GM12878 (cell line): ENCODE data around the gene TESMIN. TPM values are rescaled to one million over a fixed set of nuclear protein-coding genes. Genes with fewer than 3 reads are reported as not detected.

ENCODE experiments used
- ATAC-seq: fragments of 200-7000 bp; cut with Tn5 transposase; 3 replicates; pipeline ENCODE4 v1.9.1; 2020; ENCODE audit warnings: mild to moderate bottlenecking, moderate library complexity
- BruUV-seq: library from RNA; stranded (reverse); fragments of 400-500 nt; replicated peaks from 2 replicates; lab custom pipeline; 2021; lab: Mats Ljungman, UMichigan
- CTCF ChIA-PET: fragments of 300-600 bp; sonication (Branson Sonifier 250); formaldehyde crosslinking; extraction: SDS; loops from one replicate; lab custom pipeline; 2021; ENCODE audit warnings: inconsistent platforms; lab: Yijun Ruan, JAX
- POLR2A ChIA-PET: fragments of 350-600 bp; formaldehyde crosslinking; extraction: SDS; loops from one replicate; lab custom pipeline; 2021; ENCODE audit warnings: inconsistent platforms; lab: Charles Lee
- RAD21 ChIA-PET: fragments of 300-600 bp; sonication (Branson Sonifier 250); formaldehyde crosslinking; loops from one replicate; lab custom pipeline; 2023; ENCODE audit warnings: antibody characterized with exemption; ENCODE audit not compliant: unreplicated experiment; lab: Charles Lee
- SMC1A ChIA-PET: fragments of 300-600 bp; sonication (Branson Sonifier 250); formaldehyde crosslinking; loops from one replicate; lab custom pipeline; 2023; ENCODE audit not compliant: unreplicated experiment, uncharacterized antibody; lab: Charles Lee
- DNase-seq: peaks from one replicate; pipeline ENCODE4 v3.0.0-alpha.2; 2011; ENCODE audit warnings: low read depth, low spot score
- FAIRE-seq: peaks from 3 replicates; lab custom pipeline; 2011; peaks lifted over from hg19 to GRCh38; lab: Jason Lieb, UNC
- H2AFZ ChIP-seq: 2 replicates; pipeline ENCODE4 v1.6.0; 2011; ENCODE audit warnings: low read depth, low read length, control low read depth; ENCODE audit not compliant: control insufficient read depth
- H3K27ac ChIP-seq: 2 replicates; pipeline ENCODE4 v1.5.1; 2011; ENCODE audit warnings: control low read depth; ENCODE audit not compliant: control insufficient read depth, insufficient read depth
- H3K27me3 ChIP-seq, 2 experiments: replicated peaks in 1 of 2; 2 replicates each; pipeline versions ENCODE4 v1.6.0 to v1.6.1; 2011; ENCODE audit warnings: low read length in 1 of 2; ENCODE audit not compliant: control insufficient read depth in 2 of 2, insufficient read depth in 2 of 2
- H3K36me3 ChIP-seq, 2 experiments: 2 replicates each; pipeline ENCODE4 v1.5.1; 2011; ENCODE audit warnings: low read length in 1 of 2; ENCODE audit not compliant: control insufficient read depth in 2 of 2, insufficient read depth in 2 of 2
- H3K4me1 ChIP-seq: 2 replicates; pipeline ENCODE4 v1.6.1; 2011; ENCODE audit warnings: mild to moderate bottlenecking, low read length, moderate library complexity, mixed read lengths; ENCODE audit not compliant: control insufficient read depth, insufficient read depth
- H3K4me2 ChIP-seq: 2 replicates; pipeline ENCODE4 v1.6.0; 2011; ENCODE audit warnings: control low read depth; ENCODE audit not compliant: control insufficient read depth, insufficient read depth
- H3K4me3 ChIP-seq: fragments of 200-600 bp; sonication (generic); 2 replicates; pipeline ENCODE4 v1.5.1; 2016
- H3K79me2 ChIP-seq: 2 replicates; pipeline ENCODE4 v1.6.0; 2011; ENCODE audit warnings: low read length; ENCODE audit not compliant: control insufficient read depth, insufficient read depth
- H3K9ac ChIP-seq: 2 replicates; pipeline ENCODE4 v1.8.0; 2011; ENCODE audit warnings: low read length, control low read depth, mixed read lengths; ENCODE audit not compliant: control insufficient read depth, insufficient read depth
- H3K9me3 ChIP-seq: replicated peaks from 3 replicates; pipeline ENCODE4 v1.5.1; 2011; ENCODE audit warnings: mild to moderate bottlenecking, low read length; ENCODE audit not compliant: control insufficient read depth, insufficient read depth
- H4K20me1 ChIP-seq: 2 replicates; pipeline ENCODE4 v1.6.0; 2011; ENCODE audit not compliant: control insufficient read depth, insufficient read depth
- BACH1 ChIP-seq: fragments of 450-650 bp; IDR thresholded peaks from 2 replicates; pipeline ENCODE4 v1.6.1; 2017; ENCODE audit warnings: mild to moderate bottlenecking, borderline replicate concordance
- ETV6 ChIP-seq, 2 experiments: fragments of 450-650 bp in 1 of 2; IDR thresholded peaks in 1 of 2; conservative IDR thresholded peaks in 1 of 2; 2 replicates each; pipeline ENCODE4 v1.6.1; 2014; ENCODE audit warnings: antibody characterized with exemption in 1 of 2, borderline replicate concordance in 1 of 2, low read depth in 1 of 2, mild to moderate bottlenecking in 1 of 2, moderate library complexity in 1 of 2
- FOXM1 ChIP-seq: IDR thresholded peaks from 2 replicates; pipeline ENCODE4 v1.6.1; 2012; ENCODE audit warnings: low read depth, mild to moderate bottlenecking, inconsistent platforms, low read length, moderate library complexity
- GABPA ChIP-seq: IDR thresholded peaks from 2 replicates; pipeline ENCODE4 v1.6.1; 2014; ENCODE audit warnings: antibody characterized with exemption, low read depth, mild to moderate bottlenecking, inconsistent platforms
- HDAC6 ChIP-seq: fragments of 200-600 bp; sonication (generic); IDR thresholded peaks from one replicate; pipeline ENCODE4 v1.8.0; 2017; ENCODE audit warnings: antibody characterized with exemption; ENCODE audit not compliant: unreplicated experiment
- IRF5 ChIP-seq: fragments of 450-650 bp; IDR thresholded peaks from 2 replicates; pipeline ENCODE4 v1.6.1; 2017; ENCODE audit warnings: borderline replicate concordance
- JUNB ChIP-seq: IDR thresholded peaks from 2 replicates; pipeline ENCODE4 v1.6.1; 2016; ENCODE audit warnings: antibody characterized with exemption, mild to moderate bottlenecking
- MLLT1 ChIP-seq: fragments of 450-650 bp; IDR thresholded peaks from 2 replicates; pipeline ENCODE4 v1.6.1; 2016; ENCODE audit warnings: mild to moderate bottlenecking
- NFYA ChIP-seq: IDR thresholded peaks from 2 replicates; pipeline ENCODE4 v1.6.1; 2011; ENCODE audit warnings: low read depth, mild to moderate bottlenecking, low read length, improper control_type of control experiment, borderline replicate concordance
- NFYB ChIP-seq: IDR thresholded peaks from 2 replicates; pipeline ENCODE4 v1.6.1; 2011; ENCODE audit warnings: low read depth, mild to moderate bottlenecking, low read length, improper control_type of control experiment, moderate library complexity; ENCODE audit not compliant: insufficient read depth
- POLR2AphosphoS2 ChIP-seq: IDR thresholded peaks from 2 replicates; pipeline ENCODE4 v1.6.1; 2011; ENCODE audit warnings: low read depth, mild to moderate bottlenecking, low read length, improper control_type of control experiment, moderate library complexity
- RAD51 ChIP-seq: fragments of 450-650 bp; IDR thresholded peaks from 2 replicates; pipeline ENCODE4 v1.6.1; 2016; ENCODE audit warnings: moderate library complexity, mild to moderate bottlenecking, inconsistent platforms
- RFX5 ChIP-seq: IDR thresholded peaks from 2 replicates; pipeline ENCODE4 v1.6.1; 2011; ENCODE audit warnings: low read depth, low read length, improper control_type of control experiment
- SRF ChIP-seq, 2 experiments: IDR thresholded peaks; 2 replicates each; pipeline ENCODE4 v1.6.1; 2011; ENCODE audit warnings: low read depth in 2 of 2, low read length in 2 of 2, mild to moderate bottlenecking in 1 of 2, moderate library complexity in 1 of 2
- STAT1 ChIP-seq: fragments of 450-650 bp; conservative IDR thresholded peaks from 2 replicates; pipeline ENCODE4 v1.6.1; 2014; ENCODE audit warnings: antibody characterized with exemption, mild to moderate bottlenecking
- WGBS: methylation state at CpG from one replicate; pipeline ENCODE4 v1.1.6; 2016; ENCODE audit warnings: low lambda C conversion rate; ENCODE audit not compliant: insufficient replicate concordance, insufficient coverage; ENCODE audit errors: missing lambda C conversion rate; 5-methylcytosine and 5-hydroxymethylcytosine counted together
- in situ Hi-C: fragments of 300-500 bp; cut with MboI; formaldehyde crosslinking; loops from 9 replicates; pipeline ENCODE4 v1.14.3; 2018; ENCODE audit warnings: mixed read lengths
- intact Hi-C: fragments of 100-400 bp; cut with micrococcal nuclease; formaldehyde crosslinking; loops from one replicate; pipeline ENCODE4 v1.14.2; 2022; ENCODE audit not compliant: unreplicated experiment
- polyA plus RNA-seq, 11 experiments: library from polyadenylated mRNA; depleted of rRNA in 4 of 11; unstranded in 6 of 11; stranded (reverse) in 5 of 11; fragments of >200 nt; fragmentation: Nextera tagmentation in 4 of 11; fragmentation: Illumina TruSeq in 1 of 11; extraction: Ambion mirVana in 4 of 11; extraction: Trizol in 1 of 11; gene quantifications; 1 replicate in 1 of 11; 2 replicates in 10 of 11; pipeline versions ENCODE4 v1.2.1 to v1.2.3, GENCODE V29; 2011 to 2016; ENCODE audit warnings: inconsistent platforms in 2 of 11, missing spikeins in 2 of 11, low read depth in 1 of 11
- total RNA-seq, 4 experiments: library from RNA; depleted of rRNA in 3 of 4; stranded (reverse); fragments of >200 nt in 3 of 4; fragmentation: Illumina TruSeq in 1 of 4; extraction: Trizol in 1 of 4; gene quantifications; 2 replicates each; pipeline versions ENCODE4 v1.2.1 to v1.2.3, GENCODE V29; 2013 to 2021

Gene TESMIN
- total and polyA plus RNA-seq, 10 of the 15 experiments (the other 5 are each of a cell fraction or from before 2014, with no cell fraction given), result 0.31 to 3.4 (median 1.2) TPM; not detected in 1

GRCh38 chr11:68757711-68758110, 6.4 kb upstream of the TESMIN start:
- CTCF ChIA-PET, result no interaction called here

GRCh38 chr11:68756171-68756766, 4.9 kb upstream of the TESMIN start:
- intact Hi-C loops (no loop called here), in situ Hi-C loops (no loop called here)
- Histone ChIP-seq H3K4me1 (no peaks in the 10 kb centered on the region), H3K9me3 (no peaks in the 10 kb centered on the region), H3K27ac (no peak overlapping the region), H2AFZ (no peak overlapping the region), H3K79me2 (no peaks in the 10 kb centered on the region), H3K9ac (no peak overlapping the region), H3K36me3 (peaks cover 0 to 3% of the 10 kb centered on the region in 2 experiments; a peak in 2 of 4 replicates), H3K27me3 (no peaks in the 10 kb centered on the region), H3K4me2 (no peak overlapping the region), H3K4me3 (no peak overlapping the region), H4K20me1 (no peaks in the 10 kb centered on the region)
- ChIA-PET POLR2A (no interaction called here), CTCF (no interaction called here), RAD21 (no interaction called here), SMC1A (no interaction called here)
- BruUV-seq, result no TSS peak
- 89% methylated on average over 12 of the region's 12 CpGs for WGBS
- no peak for DNase-seq
- TF ChIP-seq STAT1 (no peak), RAD51 (no peak), IRF5 (no peak), MLLT1 (no peak), ETV6 (conservative IDR thresholded peaks at IDR 0.05 in 1 of 2, IDR thresholded peaks at IDR 0.05 in 1 of 2; ENCODE audit: borderline replicate concordance in 1 of 2, low read depth in 1 of 2) (no peak), NFYB (no peak), BACH1 (no peak), FOXM1 (no peak), HDAC6 (no peak), RFX5 (no peak)
- no peak for ATAC-seq
- no peak for FAIRE-seq

More at GRCh38 chr11:68757711-68758110, 6.4 kb upstream of the TESMIN start:
- BruUV-seq, result no TSS peak
- Histone ChIP-seq H3K9ac (no peak overlapping the region), H3K27ac (no peak overlapping the region), H3K79me2 (no peaks in the 10 kb centered on the region)
- in situ Hi-C loops (no loop called here), intact Hi-C loops (no loop called here)
- POLR2A ChIA-PET, result no interaction called here
- DNase-seq (no peak), ATAC-seq (no peak), FAIRE-seq (no peak)
- RAD21 ChIA-PET, result no interaction called here
- SMC1A ChIA-PET, result no interaction called here
- TF ChIP-seq NFYA (no peak), GABPA (no peak), SRF (IDR thresholded peaks at IDR 0.05; ENCODE audit: low read depth in 2 of 2, low read length in 2 of 2) (no peak), POLR2AphosphoS2 (no peak), JUNB (no peak)
- TF ChIP-seq, all 136 proteins: peak for 0
- no peak overlapping the region for H3K4me2 ChIP-seq
- no peak overlapping the region for H2AFZ ChIP-seq
- peaks cover 0 to 3% of the 10 kb centered on the region in 2 experiments; a peak in 2 of 4 replicates for H3K36me3 ChIP-seq
- H3K4me1 ChIP-seq, result no peaks in the 10 kb centered on the region
- H3K27me3 ChIP-seq, result no peaks in the 10 kb centered on the region
- H3K9me3 ChIP-seq, result no peaks in the 10 kb centered on the region
- WGBS, result 81% methylated on average over 8 of the region's 8 CpGs
- H4K20me1 ChIP-seq, result no peaks in the 10 kb centered on the region
- no peak overlapping the region for H3K4me3 ChIP-seq
